GM23248 (cell line): Measurements from ENCODE around the gene PDE8B.

ENCODE experiments used
- EZH2 ChIP-seq: fragments of 200-600 bp; sonication (generic); IDR thresholded peaks from 2 replicates; pipeline ENCODE4 v1.6.1; 2018; ENCODE audit warnings: antibody characterized with exemption, mild to moderate bottlenecking; ENCODE audit not compliant: insufficient read depth, poor library complexity, severe bottlenecking
- EZH2phosphoT487 ChIP-seq: fragments of 200-600 bp; sonication (generic); IDR thresholded peaks from 2 replicates; pipeline ENCODE4 v1.6.1; 2018; ENCODE audit warnings: antibody characterized with exemption, moderate library complexity, mild to moderate bottlenecking, low read depth; ENCODE audit not compliant: insufficient read depth

GRCh38 chr5:77322406-77322805, 111.9 kb downstream of the PDE8B start:
- TF ChIP-seq EZH2 (no peak), EZH2phosphoT487 (no peak)
